PFSK-1 (cell line): ENCODE data around the gene MARK3.

ENCODE experiments used
- FOXP2 ChIP-seq: optimal IDR thresholded peaks from 2 replicates; pipeline ENCODE3; 2011; ENCODE audit warnings: borderline replicate concordance, control low read depth, inconsistent platforms; ENCODE audit not compliant: insufficient read depth; ENCODE audit errors: extremely low read length, extremely low read depth
- POLR2AphosphoS5 ChIP-seq: IDR thresholded peaks from 2 replicates; pipeline ENCODE4 v1.6.1; 2012; ENCODE audit warnings: low read depth, mild to moderate bottlenecking, control low read depth, low read length, moderate library complexity
- SIN3A ChIP-seq: IDR thresholded peaks from 2 replicates; pipeline ENCODE4 v1.6.1; 2012; ENCODE audit warnings: mild to moderate bottlenecking, low read length, moderate library complexity, borderline replicate concordance; ENCODE audit not compliant: insufficient read depth
- TAF1 ChIP-seq: IDR thresholded peaks from 2 replicates; pipeline ENCODE4 v1.6.1; 2012; ENCODE audit warnings: low read length, control low read depth, borderline replicate concordance; ENCODE audit not compliant: insufficient read depth
- TF ChIP-seq, protein P1 (sequence below), 2 experiments: IDR thresholded peaks; 2 replicates each; pipeline versions ENCODE4 v1.6.1 to v1.8.0; 2011 to 2012; ENCODE audit warnings: low read depth in 2 of 2, low read length in 2 of 2, control low read depth in 1 of 2, inconsistent platforms in 1 of 2, mild to moderate bottlenecking in 1 of 2, moderate library complexity in 1 of 2; ENCODE audit not compliant: insufficient read depth in 1 of 2

DNA sequence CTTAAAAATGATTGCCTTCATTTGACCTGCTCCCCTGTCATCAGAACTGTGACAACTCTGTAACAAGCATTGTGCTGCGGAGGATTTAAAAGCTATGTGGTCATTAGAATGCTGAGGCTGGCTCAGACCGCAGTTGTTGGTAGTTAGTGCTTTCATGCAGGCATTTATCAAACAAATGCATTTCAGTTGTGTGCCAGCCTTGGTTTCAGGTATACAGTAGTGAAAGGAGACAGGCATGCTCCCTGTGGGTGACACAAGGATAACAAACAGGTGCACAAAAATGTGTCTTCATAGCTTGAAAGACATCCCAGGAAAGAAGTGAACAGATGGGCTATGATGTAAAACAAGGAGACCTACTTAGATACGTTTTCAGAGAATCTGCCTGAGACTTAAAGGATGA lies 60.6 kb downstream of the MARK3 start:
- no peak for TF ChIP-seq POLR2AphosphoS5
- TF ChIP-seq, protein P1, sequence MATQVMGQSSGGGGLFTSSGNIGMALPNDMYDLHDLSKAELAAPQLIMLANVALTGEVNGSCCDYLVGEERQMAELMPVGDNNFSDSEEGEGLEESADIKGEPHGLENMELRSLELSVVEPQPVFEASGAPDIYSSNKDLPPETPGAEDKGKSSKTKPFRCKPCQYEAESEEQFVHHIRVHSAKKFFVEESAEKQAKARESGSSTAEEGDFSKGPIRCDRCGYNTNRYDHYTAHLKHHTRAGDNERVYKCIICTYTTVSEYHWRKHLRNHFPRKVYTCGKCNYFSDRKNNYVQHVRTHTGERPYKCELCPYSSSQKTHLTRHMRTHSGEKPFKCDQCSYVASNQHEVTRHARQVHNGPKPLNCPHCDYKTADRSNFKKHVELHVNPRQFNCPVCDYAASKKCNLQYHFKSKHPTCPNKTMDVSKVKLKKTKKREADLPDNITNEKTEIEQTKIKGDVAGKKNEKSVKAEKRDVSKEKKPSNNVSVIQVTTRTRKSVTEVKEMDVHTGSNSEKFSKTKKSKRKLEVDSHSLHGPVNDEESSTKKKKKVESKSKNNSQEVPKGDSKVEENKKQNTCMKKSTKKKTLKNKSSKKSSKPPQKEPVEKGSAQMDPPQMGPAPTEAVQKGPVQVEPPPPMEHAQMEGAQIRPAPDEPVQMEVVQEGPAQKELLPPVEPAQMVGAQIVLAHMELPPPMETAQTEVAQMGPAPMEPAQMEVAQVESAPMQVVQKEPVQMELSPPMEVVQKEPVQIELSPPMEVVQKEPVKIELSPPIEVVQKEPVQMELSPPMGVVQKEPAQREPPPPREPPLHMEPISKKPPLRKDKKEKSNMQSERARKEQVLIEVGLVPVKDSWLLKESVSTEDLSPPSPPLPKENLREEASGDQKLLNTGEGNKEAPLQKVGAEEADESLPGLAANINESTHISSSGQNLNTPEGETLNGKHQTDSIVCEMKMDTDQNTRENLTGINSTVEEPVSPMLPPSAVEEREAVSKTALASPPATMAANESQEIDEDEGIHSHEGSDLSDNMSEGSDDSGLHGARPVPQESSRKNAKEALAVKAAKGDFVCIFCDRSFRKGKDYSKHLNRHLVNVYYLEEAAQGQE (IDR thresholded peaks at IDR 0.05; ENCODE audit: insufficient read depth in 1 of 2, low read depth in 2 of 2, low read length in 2 of 2) = no peak
- TF ChIP-seq TAF1 = no peak
- TF ChIP-seq SIN3A = no peak
- no peak for TF ChIP-seq FOXP2
